GM19023 (cell line): ENCODE data around the gene ZDHHC7.

Source experiments
- ATAC-seq: cut with Tn5 transposase; IDR thresholded peaks from one replicate; pipeline ENCODE4 v1.9.1; 2021; ENCODE audit warnings: mild to moderate bottlenecking, moderate library complexity; ENCODE audit not compliant: unreplicated experiment

ZDHHC7 gene

GRCh38 chr16:84999857-85000480, 11.4 kb downstream of the ZDHHC7 start:
- no peak for ATAC-seq

GRCh38 chr16:84999200-84999599, 12.1 kb downstream of the ZDHHC7 start:
- no peak for ATAC-seq

DNA sequence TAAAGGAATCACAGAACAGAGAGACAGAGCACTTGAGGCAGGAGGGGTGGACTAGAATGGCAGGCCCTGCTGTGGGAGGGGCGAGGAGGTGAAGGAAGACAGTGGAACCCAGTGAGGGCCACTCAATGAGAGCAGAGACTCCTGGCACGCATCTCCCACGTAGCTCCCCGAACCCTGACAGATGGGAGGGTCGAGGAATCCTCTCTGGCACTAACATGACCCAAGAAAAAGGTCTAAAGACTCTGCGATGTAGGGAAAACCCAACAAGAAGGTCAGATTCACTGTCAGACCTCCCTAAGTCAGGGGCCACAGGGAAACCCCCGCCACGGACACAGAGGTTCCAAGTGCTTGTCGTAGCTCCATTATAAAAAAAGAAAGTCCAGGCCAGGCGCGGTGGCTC, 15.0 kb downstream of the ZDHHC7 start:
- no peak for ATAC-seq

- no peak for ATAC-seq
Measured at GRCh38 chr16:84995663-84996062, 15.7 kb downstream of the ZDHHC7 start.

GRCh38 chr16:84993926-84994325, 17.4 kb downstream of the ZDHHC7 start:
- no peak for ATAC-seq

DNA sequence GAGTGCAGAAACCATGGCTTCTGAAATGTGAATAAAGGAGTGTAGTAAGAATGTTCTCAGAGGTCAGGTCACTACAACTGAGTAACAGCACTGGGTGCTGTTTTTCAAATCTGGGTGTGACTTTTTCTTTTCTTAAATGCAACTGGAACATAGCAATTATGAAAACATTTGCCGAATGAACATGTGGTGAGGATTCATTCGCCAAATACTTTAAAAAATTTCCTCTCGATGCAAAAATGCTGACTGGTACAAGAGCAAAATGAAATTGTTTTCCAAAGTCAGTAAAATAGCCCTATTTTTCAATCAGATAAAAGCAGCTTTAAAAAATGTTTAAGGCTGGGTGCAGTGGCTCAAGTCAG, 18.6 kb downstream of the ZDHHC7 start:
- ATAC-seq: no peak

GRCh38 chr16:84990782-84991181, 20.6 kb downstream of the ZDHHC7 start:
- ATAC-seq: no peak

DNA sequence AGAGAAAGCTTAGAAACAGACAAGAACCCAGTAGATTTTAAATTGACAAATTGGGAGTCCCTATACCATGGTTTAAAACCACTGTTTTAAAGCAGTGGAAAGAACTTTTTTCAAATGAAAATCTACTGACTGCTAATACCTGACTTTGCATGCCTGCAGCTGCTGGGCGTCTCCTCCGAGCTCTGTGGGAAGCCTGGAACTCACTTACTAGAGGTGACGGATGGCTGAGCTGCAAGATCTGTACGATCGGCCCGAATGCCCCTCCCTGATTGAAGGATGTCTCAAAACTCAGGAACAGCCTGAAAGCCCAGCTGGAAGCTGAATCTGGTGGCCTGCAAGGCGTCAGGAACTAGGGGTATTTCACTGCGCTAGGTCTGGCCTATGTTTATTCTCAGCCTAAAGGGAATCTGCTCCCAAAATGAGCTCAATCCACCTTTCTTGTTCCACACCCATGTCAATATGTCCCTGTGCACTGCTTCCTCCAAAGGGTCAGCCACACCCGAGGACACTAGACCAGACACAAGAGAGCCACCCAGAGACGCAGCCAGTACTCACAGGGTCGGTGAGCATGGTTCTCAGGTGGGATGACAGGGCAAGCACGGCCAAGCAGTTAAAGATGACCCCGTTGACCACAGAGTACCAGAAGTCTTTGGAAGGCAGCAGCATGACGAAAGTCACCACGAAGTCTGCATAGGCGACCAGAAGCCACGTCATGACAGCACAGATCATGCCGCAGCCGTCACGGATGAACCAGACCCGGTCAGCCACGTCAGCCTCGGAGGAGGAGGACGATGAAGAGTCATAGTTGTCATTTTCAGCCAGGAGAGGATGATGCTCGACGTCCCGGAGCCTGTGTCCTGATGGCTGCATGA, 21.4 kb downstream of the ZDHHC7 start:
- no peak for ATAC-seq

DNA sequence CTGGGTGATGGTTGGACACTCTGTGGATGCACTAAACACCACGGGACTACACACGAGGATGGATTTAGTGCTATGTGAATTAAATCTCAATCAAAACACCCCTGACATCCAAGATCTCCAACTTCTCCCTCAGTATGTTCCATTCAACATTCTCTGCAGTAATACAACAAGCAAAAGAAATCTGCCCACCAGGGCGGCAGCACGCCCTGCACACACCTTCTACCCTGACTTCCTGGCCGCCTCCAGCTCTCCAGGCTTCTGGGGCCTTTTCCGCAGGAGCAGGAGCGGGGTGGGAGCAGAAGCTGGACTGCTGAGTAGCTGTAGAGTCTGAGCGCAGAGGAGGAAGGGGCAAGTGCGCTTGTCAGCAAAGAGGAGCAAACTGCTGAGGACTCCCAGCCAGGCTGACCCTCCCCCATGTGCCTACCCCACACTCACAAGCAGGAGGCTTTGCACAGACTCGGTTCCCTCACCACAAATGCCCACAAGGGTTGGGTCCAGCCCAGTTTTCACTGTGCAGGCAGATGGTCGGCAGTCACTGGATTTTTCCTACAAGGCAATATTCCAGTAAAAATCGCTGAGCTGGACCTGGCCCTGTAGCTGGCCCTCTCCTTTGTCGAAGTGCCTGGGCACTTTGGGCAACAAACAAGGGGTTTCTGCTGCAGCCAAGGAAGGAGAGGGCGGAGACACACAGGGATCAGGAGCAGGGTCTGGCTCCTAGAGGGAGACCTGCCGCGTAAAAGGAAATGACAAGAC, 22.8 kb downstream of the ZDHHC7 start:
- no peak for ATAC-seq

DNA sequence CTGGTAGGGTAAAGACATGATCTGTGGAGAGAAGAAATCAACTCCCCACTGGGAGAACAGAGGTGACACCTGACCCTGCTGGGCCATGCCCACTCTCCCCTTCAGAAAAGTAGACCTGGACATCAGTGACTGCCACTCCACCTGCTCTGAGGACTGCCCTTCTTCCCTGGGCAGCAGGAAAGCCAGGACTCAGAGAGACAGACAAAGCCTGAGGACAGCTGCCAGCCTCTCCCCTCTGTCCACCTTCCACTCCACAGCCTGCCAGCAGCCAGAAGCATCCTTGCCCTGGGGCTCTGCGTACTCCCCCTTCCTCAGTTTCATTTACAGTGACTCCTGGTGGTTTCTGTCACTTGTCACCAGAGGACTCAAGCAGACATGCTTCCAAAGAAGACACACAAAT, 24.5 kb downstream of the ZDHHC7 start:
- no peak for ATAC-seq

- no peak for ATAC-seq
Measured at GRCh38 chr16:84986102-84986501, 25.2 kb downstream of the ZDHHC7 start.

DNA sequence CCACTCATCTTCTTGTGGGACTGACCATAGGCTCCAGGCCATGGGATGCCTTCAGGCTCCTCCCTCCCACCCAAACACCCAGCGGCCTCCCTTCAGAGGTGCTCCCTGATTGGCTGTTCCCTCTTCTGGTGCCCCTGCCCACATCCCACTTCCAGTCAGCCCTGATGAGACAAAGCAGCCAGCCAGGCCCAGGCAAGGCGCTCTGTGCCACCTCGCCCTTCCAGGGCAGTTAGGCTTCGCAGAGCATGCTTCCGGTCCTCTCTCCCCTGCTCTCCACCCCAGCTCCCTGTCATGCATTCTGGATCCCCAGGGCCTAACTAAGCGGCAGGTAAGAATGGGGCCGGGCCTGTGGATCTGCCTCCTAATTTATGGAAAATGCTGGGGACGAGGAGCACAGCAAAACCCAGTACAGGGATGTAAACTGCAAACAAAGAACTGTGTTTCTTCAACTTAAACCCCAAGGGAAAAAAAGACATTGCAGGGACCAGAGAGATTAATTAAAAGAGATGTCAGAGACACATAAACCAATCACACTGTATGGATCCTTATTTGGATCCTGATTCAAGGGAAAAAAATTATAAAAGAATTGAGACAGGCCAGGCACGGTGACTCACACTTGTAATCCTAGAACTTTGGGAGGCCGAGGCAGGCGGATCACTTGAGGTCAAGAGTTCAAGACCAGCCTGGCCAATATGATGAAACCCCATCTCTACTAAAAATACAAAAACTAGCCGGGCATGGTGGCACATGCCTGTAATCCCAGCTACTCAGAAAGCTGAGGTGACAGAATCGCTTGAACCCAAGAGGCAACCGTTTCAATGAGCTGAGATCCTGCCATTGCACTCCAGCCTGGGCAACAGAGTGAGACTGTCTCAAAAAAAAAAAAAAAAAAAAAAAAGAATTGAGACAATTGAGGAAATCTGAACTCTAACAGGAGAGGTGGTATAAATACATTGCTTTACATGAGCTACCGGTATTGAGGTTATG, 26.0 kb downstream of the ZDHHC7 start:
- no peak for ATAC-seq

- ATAC-seq: no peak
Measured at GRCh38 chr16:84982434-84982833, 28.9 kb downstream of the ZDHHC7 start.

DNA sequence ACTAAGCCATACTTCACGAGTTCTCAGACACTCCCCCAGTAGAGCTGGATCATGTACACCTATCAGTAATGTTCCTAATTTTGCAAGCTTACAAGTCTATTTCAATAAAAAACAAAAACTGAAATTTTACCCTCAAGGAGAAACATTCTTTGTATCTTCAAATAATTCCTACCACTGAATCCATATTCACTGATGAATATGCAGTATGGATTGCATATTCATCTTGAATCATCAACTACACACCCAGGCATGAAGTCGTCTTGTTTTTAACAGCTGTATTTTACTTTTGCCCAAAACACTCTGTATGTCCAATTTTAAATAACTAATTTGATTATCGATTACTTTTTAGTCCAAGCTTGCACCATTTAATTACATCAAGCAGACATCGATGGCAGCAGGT, 31.8 kb downstream of the ZDHHC7 start:
- ATAC-seq: no peak

- no peak for ATAC-seq
Measured at GRCh38 chr16:84976644-84977400, 34.5 kb downstream of the ZDHHC7 start.

- ATAC-seq: no peak
Measured at GRCh38 chr16:84975522-84975921, 35.8 kb downstream of the ZDHHC7 start.

DNA sequence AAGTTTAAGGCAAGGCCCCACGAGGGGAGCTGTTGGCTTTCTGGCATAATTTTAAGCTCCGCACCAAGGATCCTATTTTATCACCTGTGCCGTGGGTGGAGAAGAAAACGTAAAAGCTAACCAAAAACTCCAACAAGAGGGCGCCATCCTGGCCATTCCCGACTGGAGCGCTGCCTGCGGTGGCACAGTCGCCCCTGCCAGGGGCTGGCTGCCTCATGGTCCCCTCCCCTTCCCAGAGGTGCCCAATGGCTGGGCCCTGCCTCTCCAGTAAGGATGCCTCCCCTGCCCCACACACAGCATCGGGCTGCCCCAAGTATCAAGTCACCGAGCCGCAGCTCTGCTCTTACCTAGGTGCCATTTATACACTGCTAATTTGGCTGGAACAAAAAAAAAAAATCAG, 36.3 kb downstream of the ZDHHC7 start:
- ATAC-seq: no peak

- no peak for ATAC-seq
Measured at GRCh38 chr16:84973776-84974523, 37.4 kb downstream of the ZDHHC7 start.

- no peak for ATAC-seq
Measured at GRCh38 chr16:84973236-84973635, 38.1 kb downstream of the ZDHHC7 start.
